Tibial nerve (tissue), 3 donors: ENCODE measurements around the gene DMKN.

Experiments used
- CTCF ChIP-seq, 5 experiments: fragments of 200-600 bp in 3 of 5; fragments of 450-650 bp in 2 of 5; sonication (generic) in 3 of 5; IDR thresholded peaks; one replicate each; pipeline ENCODE4 v1.5.1; 2016 to 2019; ENCODE audit warnings: antibody characterized with exemption in 5 of 5, mild to moderate bottlenecking in 3 of 5, moderate library complexity in 2 of 5
- POLR2A ChIP-seq, 2 donors: fragments of 450-650 bp; IDR thresholded peaks; one replicate each; pipeline ENCODE4 v1.6.1; 2017; ENCODE audit warnings: antibody characterized with exemption in 2 of 2, mild to moderate bottlenecking in 2 of 2, moderate library complexity in 2 of 2

- TF ChIP-seq CTCF (IDR thresholded peaks at IDR 0.05) = no peak
- no peak for TF ChIP-seq POLR2A (IDR thresholded peaks at IDR 0.05)
Measured at GRCh38 chr19:35447606-35448469, 65.6 kb downstream of the DMKN start, which contains the start of gene FFAR2.
